HCT116 (cell line): ENCODE results near the gene EFL1. TPM values are rescaled to one million over a fixed set of nuclear protein-coding genes. Genes with fewer than 3 reads are reported as not detected.
"Not testable (repeated sequence)": the region's sequence is repeated elsewhere in the genome, so short reads cannot be mapped to it uniquely, and the experiment has no call there.

Source experiments
- ATAC-seq: fragments of 200-7000 bp; cut with Tn5 transposase; 2 replicates; pipeline ENCODE4 v1.9.1; 2020; ENCODE audit warnings: mild to moderate bottlenecking, moderate library complexity
- BruUV-seq: library from RNA; stranded (reverse); fragments of 400-500 nt; replicated peaks from 2 replicates; lab custom pipeline; 2021; lab: Mats Ljungman, UMichigan
- CTCF ChIA-PET: fragments of 300-600 bp; sonication (Branson Sonifier 250); formaldehyde crosslinking; loops from one replicate; lab custom pipeline; 2021; ENCODE audit warnings: antibody characterized with exemption; lab: Charles Lee
- POLR2A ChIA-PET: fragments of 300-600, 350-600 bp; sonication (Branson Sonifier 250); formaldehyde crosslinking; loops from one replicate; lab custom pipeline; 2021; ENCODE audit warnings: antibody characterized with exemption; lab: Charles Lee
- RAD21 ChIA-PET, 2 experiments: fragments of 300-600 bp; sonication (Branson Sonifier 250); formaldehyde crosslinking; loops; one replicate each; lab custom pipeline; 2023; ENCODE audit warnings: low total read pairs in 2 of 2; ENCODE audit not compliant: uncharacterized antibody in 2 of 2, unreplicated experiment in 2 of 2, low non-redundant PET in 1 of 2; lab: Charles Lee
- DNase-seq: peaks from one replicate; pipeline ENCODE4 v3.0.0-alpha.2; 2010; ENCODE audit warnings: low read depth, low spot score
- H2AFZ ChIP-seq: fragments of 200-600 bp; shearing (Covaris generic), sonication (generic); 2 replicates; pipeline ENCODE4 v1.6.1; 2017; ENCODE audit warnings: low read depth, mixed run types, mixed read lengths, antibody characterized with exemption, low read length; ENCODE audit not compliant: poor library complexity, severe bottlenecking
- H3K27ac ChIP-seq: 2 replicates; pipeline ENCODE4 v1.5.1; 2012; ENCODE audit warnings: low read depth, low read length
- H3K27me3 ChIP-seq: fragments of 200-600 bp; sonication (generic); 2 replicates; pipeline ENCODE4 v1.6.1; 2016; ENCODE audit warnings: mixed run types, low read length, mixed read lengths; ENCODE audit not compliant: insufficient read depth
- H3K36me3 ChIP-seq, 2 experiments: fragments of 200-500 bp in 1 of 2; fragments of 200-600 bp in 1 of 2; sonication (Bioruptor generic) in 1 of 2; sonication (generic) in 1 of 2; 2 replicates each; pipeline versions ENCODE4 v1.5.1 to v1.6.1; 2014 to 2016; ENCODE audit warnings: low read length in 2 of 2, inconsistent platforms in 1 of 2, mixed read lengths in 1 of 2, mixed run types in 1 of 2; ENCODE audit not compliant: insufficient read depth in 2 of 2, control insufficient read depth in 1 of 2
- H3K4me1 ChIP-seq, 2 experiments: fragments of 200-600 bp in 1 of 2; sonication (generic) in 1 of 2; 2 replicates each; pipeline versions ENCODE4 v1.5.1 to v1.6.1; 2012 to 2017; ENCODE audit warnings: low read length in 2 of 2, inconsistent platforms in 1 of 2, mild to moderate bottlenecking in 1 of 2, mixed read lengths in 1 of 2, mixed run types in 1 of 2, moderate library complexity in 1 of 2; ENCODE audit not compliant: insufficient read depth in 2 of 2, control insufficient read depth in 1 of 2
- H3K4me2 ChIP-seq: fragments of 200-600 bp; sonication (generic); 2 replicates; pipeline ENCODE4 v1.6.1; 2017; ENCODE audit warnings: mixed run types, low read length, mixed read lengths
- H3K4me3 ChIP-seq, 2 experiments: fragments of 200-600 bp in 1 of 2; sonication (generic) in 1 of 2; replicated peaks in 1 of 2; 2 replicates each; pipeline ENCODE4 v1.5.1; 2011 to 2016; ENCODE audit warnings: low read length in 2 of 2, control low read depth in 1 of 2, low read depth in 1 of 2, mild to moderate bottlenecking in 1 of 2, mixed read lengths in 1 of 2, mixed run types in 1 of 2
- H3K79me2 ChIP-seq: fragments of 200-600 bp; sonication (generic); 2 replicates; pipeline ENCODE4 v1.6.1; 2017; ENCODE audit warnings: mild to moderate bottlenecking, mixed run types, low read length, moderate library complexity, mixed read lengths; ENCODE audit not compliant: insufficient read depth
- H3K9ac ChIP-seq: fragments of 200-600 bp; sonication (generic); 2 replicates; pipeline ENCODE4 v1.6.1; 2016; ENCODE audit warnings: low read length, mixed read lengths
- H3K9me2 ChIP-seq: fragments of 200-600 bp; sonication (generic), shearing (Covaris generic); 2 replicates; pipeline ENCODE4 v1.6.1; 2017; ENCODE audit warnings: mixed run types, mild to moderate bottlenecking, moderate library complexity; ENCODE audit not compliant: insufficient read depth
- H3K9me3 ChIP-seq, 2 experiments: fragments of 200-500 bp in 1 of 2; fragments of 200-600 bp in 1 of 2; sonication (Bioruptor generic) in 1 of 2; sonication (generic) in 1 of 2; 2 replicates each; pipeline ENCODE4 v1.6.1; 2014 to 2017; ENCODE audit warnings: low read length in 2 of 2, mixed read lengths in 2 of 2, inconsistent platforms in 1 of 2, low read depth in 1 of 2, mild to moderate bottlenecking in 1 of 2, mixed run types in 1 of 2, moderate library complexity in 1 of 2; ENCODE audit not compliant: control insufficient read depth in 1 of 2, insufficient read depth in 1 of 2
- H4K20me1 ChIP-seq: fragments of 200-600 bp; sonication (generic), shearing (Covaris generic); 2 replicates; pipeline ENCODE4 v1.6.1; 2017; ENCODE audit warnings: mixed run types, mild to moderate bottlenecking, moderate library complexity; ENCODE audit not compliant: insufficient read depth
- ATF3 ChIP-seq: IDR thresholded peaks from 2 replicates; pipeline ENCODE4 v1.6.1; 2012
- EZH2 ChIP-seq: fragments of 200-600 bp; sonication (generic); IDR thresholded peaks from 2 replicates; pipeline ENCODE4 v1.6.1; 2017; ENCODE audit warnings: antibody characterized with exemption, mixed run types
- SRF ChIP-seq: IDR thresholded peaks from 2 replicates; pipeline ENCODE4 v1.6.1; 2012; ENCODE audit warnings: low read depth
- ZBTB33 ChIP-seq: IDR thresholded peaks from 2 replicates; pipeline ENCODE4 v1.6.1; 2011; ENCODE audit warnings: mild to moderate bottlenecking, low read length, moderate library complexity; ENCODE audit not compliant: insufficient replicate concordance; ENCODE audit errors: extremely low read depth
- intact Hi-C: fragments of 100-400 bp; cut with micrococcal nuclease; formaldehyde crosslinking; loops from 2 replicates; pipeline ENCODE4 v1.10.0; 2022
- total RNA-seq: library from RNA; stranded (reverse); gene quantifications from one replicate; pipeline ENCODE4 v1.2.1, GENCODE V29; 2021; ENCODE audit not compliant: unreplicated experiment

The EFL1 gene
- total RNA-seq, 1 experiment from 2014 or later = 12.7 TPM

- TF ChIP-seq ZBTB33 = no peak
- no peak for TF ChIP-seq ATF3
- TF ChIP-seq SRF = no peak
- TF ChIP-seq EZH2 = no peak
- TF ChIP-seq, all 23 proteins: peak for 0
These were observed 66.2 kb downstream of the EFL1 start (continued) for GRCh38 chr15:82196353-82196752.

- not testable (repeated sequence) for H3K9me2 ChIP-seq
These were observed 66.7 kb downstream of the EFL1 start for GRCh38 chr15:82195818-82196217.

GRCh38 chr15:82194488-82194887 lies 68.0 kb downstream of the EFL1 start:
- DNase-seq, H3K9ac ChIP-seq, CTCF ChIA-PET, H2AFZ ChIP-seq, H3K9me3 ChIP-seq, H3K36me3 ChIP-seq, H3K4me3 ChIP-seq, H3K4me2 ChIP-seq, H4K20me1 ChIP-seq, H3K4me1 ChIP-seq, RAD21 ChIA-PET, BruUV-seq, H3K79me2 ChIP-seq, H3K27ac ChIP-seq, ATAC-seq, POLR2A ChIA-PET, H3K27me3 ChIP-seq, H3K9me2 ChIP-seq: not testable (repeated sequence)
- intact Hi-C loops = loop anchor here (10.0 kb wide), 1 partner anchor 260 kb away; no protein-coding TSS in a partner anchor

More at GRCh38 chr15:82195818-82196217, 66.7 kb downstream of the EFL1 start:
- H3K27me3 ChIP-seq, BruUV-seq, H2AFZ ChIP-seq, H3K9me3 ChIP-seq, H3K4me2 ChIP-seq, H3K36me3 ChIP-seq, H3K9ac ChIP-seq, DNase-seq, ATAC-seq, H4K20me1 ChIP-seq, POLR2A ChIA-PET, H3K79me2 ChIP-seq, H3K4me1 ChIP-seq, H3K4me3 ChIP-seq, H3K27ac ChIP-seq, RAD21 ChIA-PET: not testable (repeated sequence)
- CTCF ChIA-PET = interaction anchor here (2.3 kb wide), 1 partner anchor 87 kb away, joined by 14 read pairs; no protein-coding TSS in a partner anchor
- intact Hi-C loops = loop anchor here (5.0 to 10.0 kb wide), 2 partner anchors 261 to 784 kb away; no protein-coding TSS in a partner anchor

GRCh38 chr15:82193435-82193834 lies 69.1 kb downstream of the EFL1 start:
- H3K36me3 ChIP-seq, H3K9me3 ChIP-seq, H3K27ac ChIP-seq, BruUV-seq, H3K4me3 ChIP-seq, CTCF ChIA-PET, H2AFZ ChIP-seq, H4K20me1 ChIP-seq, H3K4me2 ChIP-seq, POLR2A ChIA-PET, H3K9ac ChIP-seq, DNase-seq, H3K79me2 ChIP-seq, H3K27me3 ChIP-seq, ATAC-seq, RAD21 ChIA-PET, H3K4me1 ChIP-seq, H3K9me2 ChIP-seq: not testable (repeated sequence)
- intact Hi-C loops = loop anchor here (10.0 kb wide), 1 partner anchor 259 kb away; no protein-coding TSS in a partner anchor
